CD4-positive, alpha-beta T cell treated with Interleukin-2 at 100 ng/mL for 4 hours (primary cell): ENCODE data around the gene GDE1.

Source experiments
- DNase-seq: peaks from one replicate; pipeline ENCODE4 v3.0.0-alpha.2; 2020; ENCODE audit warnings: low spot score

GDE1 gene

GRCh38 chr16:19486051-19486450, 35.8 kb downstream of the GDE1 start:
- no peak for DNase-seq

GRCh38 chr16:19485611-19486010, 36.3 kb downstream of the GDE1 start:
- no peak for DNase-seq

GRCh38 chr16:19484096-19484495, 37.8 kb downstream of the GDE1 start:
- no peak for DNase-seq

- no peak for DNase-seq
Observed at GRCh38 chr16:19482291-19482690, 39.6 kb downstream of the GDE1 start.

GRCh38 chr16:19481769-19482168, 40.1 kb downstream of the GDE1 start:
- DNase-seq, result no peak

- no peak for DNase-seq
Observed at GRCh38 chr16:19481296-19481695, 40.6 kb downstream of the GDE1 start.

- DNase-seq, result no peak
Observed at GRCh38 chr16:19479302-19479721, 42.6 kb downstream of the GDE1 start.

- DNase-seq, result no peak
Observed at GRCh38 chr16:19478505-19478904, 43.4 kb downstream of the GDE1 start.

- no peak for DNase-seq
Observed at GRCh38 chr16:19474617-19475016, 47.3 kb downstream of the GDE1 start.

GRCh38 chr16:19472482-19472881, 49.4 kb downstream of the GDE1 start:
- DNase-seq, result no peak

- no peak for DNase-seq
Observed at GRCh38 chr16:19468300-19468699, 53.6 kb downstream of the GDE1 start.

GRCh38 chr16:19463468-19464315, 58.2 kb downstream of the GDE1 start:
- no peak for DNase-seq

- DNase-seq, result no peak
Observed at GRCh38 chr16:19460397-19460796, 61.5 kb downstream of the GDE1 start.

GRCh38 chr16:19458722-19459379, 63.0 kb downstream of the GDE1 start:
- no peak for DNase-seq
